ENCODE measurements around the gene PDE2A.

Gene PDE2A

GRCh38 chr11:72577271-72577721, 96.9 kb downstream of the PDE2A start:
- H3K27me3 ChIP-seq (replicated peaks; ENCODE audit: control insufficient read depth, insufficient read depth, low read length), result peaks cover 1% of the 10 kb centered on the region; the same call in 1 of the 2 replicates
- H3K36me3 ChIP-seq (ENCODE audit: control insufficient read depth, insufficient read depth, low read length), result no peaks in the 10 kb centered on the region
- no peak overlapping the region for H3K4me3 ChIP-seq (replicated peaks; ENCODE audit: low read depth, low read length)
- no peak for DNase-seq (ENCODE audit: extremely low read depth, insufficient read length)
- no peak for TF ChIP-seq CTCF (IDR thresholded peaks at IDR 0.05; ENCODE audit: insufficient read depth, low read length, poor library complexity, severe bottlenecking)

- H3K4me3 ChIP-seq (replicated peaks; ENCODE audit: low read depth, low read length), result no peak overlapping the region
- no peaks in the 10 kb centered on the region for H3K36me3 ChIP-seq (ENCODE audit: control insufficient read depth, insufficient read depth, low read length)
- no peak for TF ChIP-seq CTCF (IDR thresholded peaks at IDR 0.05; ENCODE audit: insufficient read depth, low read length, poor library complexity, severe bottlenecking)
- DNase-seq (ENCODE audit: extremely low read depth, insufficient read length), result no peak
- peaks cover 1% of the 10 kb centered on the region; the same call in 1 of the 2 replicates for H3K27me3 ChIP-seq (replicated peaks; ENCODE audit: control insufficient read depth, insufficient read depth, low read length)
Observed at GRCh38 chr11:72576661-72577060, 97.6 kb downstream of the PDE2A start.

GRCh38 chr11:72576243-72576595, 98.0 kb downstream of the PDE2A start:
- no peak for DNase-seq (ENCODE audit: extremely low read depth, insufficient read length)
- Histone ChIP-seq H3K27me3 (replicated peaks; ENCODE audit: control insufficient read depth, insufficient read depth, low read length) (peaks cover 1% of the 10 kb centered on the region; the same call in 1 of the 2 replicates), H3K36me3 (ENCODE audit: control insufficient read depth, insufficient read depth, low read length) (no peaks in the 10 kb centered on the region), H3K4me3 (replicated peaks; ENCODE audit: low read depth, low read length) (no peak overlapping the region)
- TF ChIP-seq CTCF (IDR thresholded peaks at IDR 0.05; ENCODE audit: insufficient read depth, low read length, poor library complexity, severe bottlenecking), result no peak

GRCh38 chr11:72575533-72576242, 98.5 kb downstream of the PDE2A start:
- no peak overlapping the region for H3K4me3 ChIP-seq (replicated peaks; ENCODE audit: low read depth, low read length)

GRCh38 chr11:72574548-72575460, 99.4 kb downstream of the PDE2A start:
- H3K36me3 ChIP-seq (ENCODE audit: control insufficient read depth, insufficient read depth, low read length), result no peaks in the 10 kb centered on the region
- no peak for DNase-seq (ENCODE audit: extremely low read depth, insufficient read length)
- H3K4me3 ChIP-seq (replicated peaks; ENCODE audit: low read depth, low read length), result no peak overlapping the region
- TF ChIP-seq CTCF (IDR thresholded peaks at IDR 0.05; ENCODE audit: insufficient read depth, low read length, poor library complexity, severe bottlenecking), result no peak
- H3K27me3 ChIP-seq (replicated peaks; ENCODE audit: control insufficient read depth, insufficient read depth, low read length), result peaks cover 1% of the 10 kb centered on the region; the same call in 1 of the 2 replicates

More at GRCh38 chr11:72575533-72576242, 98.5 kb downstream of the PDE2A start:
- peaks cover 1% of the 10 kb centered on the region; the same call in 1 of the 2 replicates for H3K27me3 ChIP-seq (replicated peaks; ENCODE audit: control insufficient read depth, insufficient read depth, low read length)
- no peak for TF ChIP-seq CTCF (IDR thresholded peaks at IDR 0.05; ENCODE audit: insufficient read depth, low read length, poor library complexity, severe bottlenecking)
- no peak for DNase-seq (ENCODE audit: extremely low read depth, insufficient read length)
- no peaks in the 10 kb centered on the region for H3K36me3 ChIP-seq (ENCODE audit: control insufficient read depth, insufficient read depth, low read length)
